Measurements from ENCODE around the gene NBL1.

DNA sequence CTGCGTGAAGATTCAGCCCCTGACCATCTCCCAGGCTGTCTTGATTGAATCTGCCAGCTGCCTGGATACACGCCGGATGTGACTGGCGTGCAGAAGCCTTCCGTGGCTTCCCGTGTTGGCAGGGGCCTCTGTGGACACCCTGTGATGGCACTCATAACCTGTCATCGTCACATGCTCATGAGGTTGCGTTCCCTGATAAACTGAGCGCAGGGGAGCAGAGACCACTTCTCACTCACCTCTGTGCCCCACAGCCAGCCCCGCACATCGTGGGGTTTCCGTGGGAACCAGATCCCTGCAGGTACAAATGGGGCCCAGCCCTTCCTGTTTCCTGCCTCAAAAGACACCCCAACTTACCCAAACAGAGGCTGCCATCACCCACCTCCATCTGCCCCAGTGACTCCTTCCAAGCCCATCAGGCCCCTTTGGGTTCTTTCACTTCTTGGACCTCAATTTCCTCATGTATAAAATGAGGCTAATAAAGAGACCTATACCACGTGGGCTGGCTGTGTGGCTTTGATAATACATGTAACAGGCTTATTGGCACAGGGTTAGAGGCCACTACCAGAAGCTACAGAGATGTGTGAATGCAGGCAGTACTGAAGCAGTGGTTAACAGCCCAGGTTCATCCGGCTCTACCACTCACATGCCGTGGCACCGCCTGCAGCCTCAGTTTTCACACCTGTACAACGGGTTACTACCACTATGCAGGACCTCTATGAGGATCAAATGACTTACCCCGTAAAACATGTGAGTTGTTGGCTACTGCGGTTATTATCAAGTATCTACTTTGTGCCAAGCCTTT is 44.1 kb downstream of the NBL1 start:
- no peak for TF ChIP-seq EZH2 (IDR thresholded peaks at IDR 0.05)
- no peak for TF ChIP-seq POLR2AphosphoS5 (IDR thresholded peaks at IDR 0.05; ENCODE audit: borderline replicate concordance, low read depth, low read length)

Measured in SK-N-MC (cell line).